ENCODE data around the gene TRMU.
A peak's percentile ranks its signal among the peaks of the same experiment; 100 is the strongest.

Gene TRMU

DNA sequence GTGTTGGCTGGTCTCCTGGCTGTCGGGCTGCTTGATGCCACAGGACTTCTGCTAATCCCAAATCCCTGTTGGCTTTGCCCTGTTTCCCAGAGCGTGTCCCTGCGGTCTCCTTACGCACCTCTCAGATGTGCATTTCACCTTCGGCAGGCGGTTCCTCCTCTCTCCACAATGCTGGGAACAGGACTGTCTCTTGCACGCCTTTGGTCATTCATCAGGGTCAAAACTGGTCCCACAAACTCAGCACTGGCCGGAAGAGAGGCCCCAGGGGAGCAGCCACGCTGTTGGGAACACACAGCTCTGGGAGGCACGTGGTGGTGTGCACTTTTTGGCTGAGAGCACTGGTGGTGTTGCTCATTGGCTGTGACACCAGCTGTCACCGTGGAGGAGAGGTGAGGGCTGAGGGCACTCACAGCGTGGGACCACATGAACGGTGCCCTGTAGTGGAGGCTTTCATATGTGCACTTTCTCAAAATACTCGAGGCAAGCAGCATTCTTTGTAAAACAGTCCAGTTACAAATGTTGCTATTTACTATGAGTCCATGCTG is 15.3 kb upstream of the TRMU start:
- no peak overlapping the region for H3K4me3 Mint-ChIP-seq
- H3K27me3 Mint-ChIP-seq: no peaks in the 10 kb centered on the region
- H3K4me1 Mint-ChIP-seq (ENCODE audit: low read depth): no peaks in the 10 kb centered on the region
- H3K27ac Mint-ChIP-seq: no peak overlapping the region
- no peaks in the 10 kb centered on the region for H3K9me3 Mint-ChIP-seq
- peaks cover 51% of the 10 kb centered on the region for H3K36me3 Mint-ChIP-seq (ENCODE audit: low read depth)

DNA sequence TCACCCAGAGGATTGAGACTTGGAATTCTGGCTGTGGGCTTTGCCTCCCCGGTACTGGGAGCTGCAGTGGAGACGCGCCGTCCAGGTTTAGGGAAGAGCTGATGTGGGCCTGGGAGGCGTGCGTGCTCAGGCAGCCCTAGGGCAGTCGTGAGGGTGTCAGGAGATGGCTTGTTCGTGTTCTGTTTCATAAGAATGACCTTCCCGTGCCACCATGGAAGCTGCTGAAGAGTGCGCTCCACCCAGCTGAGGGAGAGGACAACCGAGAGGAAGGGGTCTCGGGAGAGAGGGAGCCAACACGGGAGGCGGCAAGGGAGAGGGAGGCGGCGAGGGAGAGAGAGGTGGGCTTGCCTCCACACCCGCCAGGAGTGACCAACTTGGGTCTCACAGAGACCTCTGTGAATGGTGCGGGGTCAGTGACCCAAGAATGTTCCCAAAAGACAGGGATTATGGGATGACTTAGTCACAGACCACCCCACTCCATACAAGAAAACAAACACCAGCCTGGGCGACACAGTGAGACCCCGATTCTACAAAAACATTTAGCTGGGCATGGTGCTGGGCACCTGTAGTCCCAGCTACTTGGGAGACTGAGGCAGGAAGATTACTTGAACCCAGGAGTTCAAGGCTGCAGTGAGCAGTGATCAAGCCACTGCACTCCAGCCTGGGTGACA is 14.7 kb upstream of the TRMU start:
- Mint-ChIP-seq H3K9me3 (no peaks in the 10 kb centered on the region), H3K27ac (no peak overlapping the region), H3K36me3 (ENCODE audit: low read depth) (peaks cover 51% of the 10 kb centered on the region), H3K4me3 (no peak overlapping the region), H3K27me3 (no peaks in the 10 kb centered on the region), H3K4me1 (ENCODE audit: low read depth) (no peaks in the 10 kb centered on the region)

DNA sequence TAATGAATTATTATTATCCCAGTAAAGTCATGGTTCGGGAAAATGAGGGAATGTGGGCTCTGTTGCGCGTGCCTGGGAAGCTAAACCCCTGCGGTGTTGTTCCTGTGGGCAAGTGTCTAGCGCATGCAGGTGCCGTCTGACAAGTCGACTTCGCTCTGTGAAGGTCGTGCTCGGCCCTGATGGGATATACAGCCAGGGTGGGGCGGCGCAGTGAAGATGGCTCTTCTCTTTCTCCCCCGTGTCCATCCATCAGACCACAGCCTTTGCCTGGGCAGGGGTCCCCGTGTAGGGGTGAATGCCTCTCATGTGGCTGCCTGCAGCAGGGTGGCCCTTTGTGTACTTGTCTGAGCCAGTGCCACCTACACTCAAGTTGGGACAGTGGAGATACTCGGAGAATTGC is 12.8 kb upstream of the TRMU start:
- H3K4me1 Mint-ChIP-seq (ENCODE audit: low read depth): no peaks in the 10 kb centered on the region
- H3K36me3 Mint-ChIP-seq (ENCODE audit: low read depth): peaks cover 49% of the 10 kb centered on the region
- H3K27me3 Mint-ChIP-seq: no peaks in the 10 kb centered on the region
- no peak overlapping the region for H3K4me3 Mint-ChIP-seq
- no peaks in the 10 kb centered on the region for H3K9me3 Mint-ChIP-seq
- no peak overlapping the region for H3K27ac Mint-ChIP-seq

DNA sequence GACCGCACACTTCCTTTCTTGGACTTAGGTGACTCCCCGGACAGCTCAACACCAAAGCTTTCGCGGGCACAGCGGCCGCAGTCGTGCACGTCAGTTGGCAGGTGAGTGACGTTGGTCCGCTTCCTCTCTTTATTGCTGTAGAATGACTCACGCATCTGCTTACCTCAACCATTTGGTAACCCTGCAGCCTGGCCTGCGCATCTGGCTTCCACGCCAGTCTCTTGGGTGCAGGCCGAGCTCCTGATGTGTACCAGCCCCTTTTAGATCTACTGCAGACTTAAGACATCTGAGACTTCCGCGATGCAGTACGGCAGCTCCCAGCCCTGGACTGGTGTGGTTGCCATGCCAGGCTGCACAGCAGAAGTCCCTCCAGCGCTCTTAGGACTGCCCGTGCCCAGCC is 12.4 kb upstream of the TRMU start:
- H3K36me3 Mint-ChIP-seq (ENCODE audit: low read depth): peaks cover 47% of the 10 kb centered on the region
- H3K9me3 Mint-ChIP-seq: no peaks in the 10 kb centered on the region
- no peaks in the 10 kb centered on the region for H3K4me1 Mint-ChIP-seq (ENCODE audit: low read depth)
- H3K4me3 Mint-ChIP-seq: no peak overlapping the region
- H3K27ac Mint-ChIP-seq: no peak overlapping the region
- H3K27me3 Mint-ChIP-seq: no peaks in the 10 kb centered on the region

DNA sequence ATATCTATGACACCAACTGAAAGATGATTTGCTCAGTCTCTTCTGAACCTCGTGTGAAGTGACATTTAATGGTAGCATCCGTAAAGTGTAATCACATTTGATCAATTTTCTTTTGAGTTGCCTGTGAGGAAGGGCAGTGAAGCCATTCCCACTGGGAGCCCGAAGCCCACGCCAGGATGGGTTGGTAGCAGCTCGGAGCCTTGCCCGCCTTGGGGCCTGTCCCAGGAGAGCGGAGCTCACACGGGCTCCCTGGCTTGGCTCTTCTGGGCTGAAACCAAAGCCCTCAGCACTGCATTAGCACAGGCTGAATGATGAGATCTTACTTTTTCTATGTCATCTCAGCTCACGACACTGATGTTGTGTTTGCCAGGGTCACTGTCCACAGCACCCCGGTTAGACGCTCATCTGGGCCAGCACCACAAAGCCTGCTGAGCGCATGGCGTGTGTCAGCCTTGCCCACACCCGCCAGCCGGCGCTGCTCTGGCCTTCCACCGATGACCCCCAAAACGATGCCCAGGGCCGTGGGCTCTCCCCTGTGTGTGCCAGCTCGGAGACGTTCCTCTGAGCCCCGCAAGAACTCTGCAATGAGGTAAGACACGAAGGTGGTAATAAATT is 9.3 kb upstream of the TRMU start:
- Mint-ChIP-seq H3K4me3 (no peak overlapping the region), H3K4me1 (ENCODE audit: low read depth) (no peaks in the 10 kb centered on the region), H3K36me3 (ENCODE audit: low read depth) (peaks cover 35% of the 10 kb centered on the region), H3K27me3 (no peaks in the 10 kb centered on the region), H3K27ac (no peak overlapping the region), H3K9me3 (no peaks in the 10 kb centered on the region)

DNA sequence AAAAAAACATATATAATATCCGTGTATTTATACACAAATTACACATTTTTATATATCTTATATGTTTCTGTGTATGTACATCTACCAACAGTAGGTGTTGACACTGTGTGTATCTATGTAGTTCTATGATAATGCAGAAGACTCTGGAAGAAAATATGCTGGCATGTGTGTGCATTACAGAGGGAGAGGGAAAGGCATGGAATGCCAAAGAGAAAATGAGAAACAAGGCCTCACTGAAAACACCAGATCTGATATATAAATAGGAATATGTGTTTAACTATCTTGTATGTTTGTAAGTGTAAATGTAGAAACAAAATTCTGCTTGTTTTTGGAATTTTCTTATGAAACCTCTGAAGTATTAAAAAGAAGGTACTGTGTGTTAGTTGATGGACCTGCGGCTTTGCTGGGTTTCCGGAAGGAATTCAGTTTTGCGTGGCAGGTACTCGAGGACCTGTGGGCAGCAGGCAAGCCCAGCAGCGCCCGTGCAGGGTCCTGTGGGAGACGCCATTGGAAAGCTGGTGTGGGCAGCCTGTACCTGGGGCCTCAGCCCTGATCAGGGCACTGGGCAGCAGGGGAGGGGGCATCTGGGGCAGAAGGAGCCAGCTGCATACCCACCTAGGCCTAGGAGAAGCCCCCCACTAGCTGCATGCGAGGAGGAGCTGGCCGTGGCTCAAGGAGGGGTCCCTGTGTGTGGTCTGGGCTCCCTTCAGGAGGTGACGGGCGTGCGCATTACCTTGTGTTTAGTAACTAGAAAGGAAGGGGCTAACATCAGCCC is 7.6 kb upstream of the TRMU start:
- Mint-ChIP-seq H3K27me3 (no peaks in the 10 kb centered on the region), H3K4me3 (no peak overlapping the region), H3K27ac (no peak overlapping the region), H3K9me3 (no peaks in the 10 kb centered on the region), H3K36me3 (ENCODE audit: low read depth) (peaks cover 32% of the 10 kb centered on the region), H3K4me1 (ENCODE audit: low read depth) (no peaks in the 10 kb centered on the region)

DNA sequence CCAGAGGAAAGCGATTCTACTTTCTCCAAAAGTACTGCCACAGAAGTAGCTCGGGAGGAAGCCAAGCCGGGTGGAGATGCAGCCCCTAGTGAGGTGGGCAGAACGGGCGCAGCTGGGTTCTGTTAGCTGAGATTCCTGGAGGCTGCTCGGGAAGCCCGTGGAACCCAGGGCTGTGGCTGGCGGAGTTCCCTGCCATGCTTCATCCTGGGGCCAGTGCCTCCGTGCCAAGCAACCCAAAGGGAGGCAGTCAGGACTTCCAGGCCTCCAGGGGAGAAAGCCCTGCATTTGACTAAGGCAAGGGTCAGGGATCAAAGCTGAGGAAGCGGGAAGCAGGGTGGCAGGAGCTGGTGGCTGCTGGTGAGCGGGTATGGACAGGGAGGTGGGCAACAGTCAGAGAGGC is 6.7 kb upstream of the TRMU start:
- Mint-ChIP-seq H3K36me3 (ENCODE audit: low read depth) (peaks cover 30% of the 10 kb centered on the region), H3K27ac (no peak overlapping the region), H3K27me3 (no peaks in the 10 kb centered on the region), H3K4me1 (ENCODE audit: low read depth) (no peaks in the 10 kb centered on the region), H3K4me3 (no peak overlapping the region), H3K9me3 (no peaks in the 10 kb centered on the region)

DNA sequence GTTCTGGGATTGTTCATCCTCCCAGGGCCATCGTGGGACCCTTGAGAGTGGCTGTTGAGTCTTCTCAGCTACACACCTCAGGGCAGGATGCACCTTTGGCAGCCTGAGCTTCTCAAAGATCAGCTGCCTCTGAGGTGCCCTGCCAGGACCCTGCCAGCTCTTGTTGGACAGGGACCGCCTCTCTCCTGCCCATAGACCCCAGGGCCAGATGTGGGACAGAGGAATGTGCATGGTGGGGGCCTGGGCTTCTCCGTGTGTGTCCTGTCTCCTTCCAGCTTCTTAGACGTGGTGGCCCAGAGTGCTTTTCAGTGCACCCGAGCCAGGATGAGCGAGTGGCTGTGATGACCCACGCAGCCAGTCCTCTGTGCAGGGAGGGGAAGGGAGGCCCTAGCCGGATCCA is 5.9 kb upstream of the TRMU start:
- no peak overlapping the region for H3K4me3 Mint-ChIP-seq
- peaks cover 26% of the 10 kb centered on the region for H3K36me3 Mint-ChIP-seq (ENCODE audit: low read depth)
- peaks cover 4% of the 10 kb centered on the region for H3K4me1 Mint-ChIP-seq (ENCODE audit: low read depth)
- no peaks in the 10 kb centered on the region for H3K9me3 Mint-ChIP-seq
- H3K27ac Mint-ChIP-seq: no peak overlapping the region
- H3K27me3 Mint-ChIP-seq: no peaks in the 10 kb centered on the region

DNA sequence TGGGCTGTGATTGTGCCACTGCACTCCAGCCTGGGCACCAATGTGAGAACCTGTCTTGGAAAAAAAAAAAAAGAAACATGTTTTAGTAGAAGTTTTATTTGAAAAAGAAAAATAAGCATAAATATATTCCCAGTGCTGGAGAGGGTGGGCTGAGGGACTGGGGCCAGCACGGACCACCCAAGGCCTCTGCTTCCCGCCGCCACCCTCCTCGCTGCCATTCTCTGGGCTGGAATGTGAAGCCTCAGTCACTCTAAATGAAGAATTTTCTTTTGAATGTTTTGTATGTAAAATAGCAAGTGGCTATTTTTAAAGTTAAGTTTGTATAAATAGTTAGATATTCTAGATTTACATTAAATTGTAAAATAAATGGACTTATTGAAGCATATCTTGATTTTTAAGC is 5.1 kb upstream of the TRMU start:
- Mint-ChIP-seq H3K36me3 (ENCODE audit: low read depth) (peaks cover 26% of the 10 kb centered on the region), H3K27me3 (no peaks in the 10 kb centered on the region), H3K4me1 (ENCODE audit: low read depth) (peaks cover 9% of the 10 kb centered on the region), H3K27ac (no peak overlapping the region), H3K9me3 (no peaks in the 10 kb centered on the region), H3K4me3 (no peak overlapping the region)

DNA sequence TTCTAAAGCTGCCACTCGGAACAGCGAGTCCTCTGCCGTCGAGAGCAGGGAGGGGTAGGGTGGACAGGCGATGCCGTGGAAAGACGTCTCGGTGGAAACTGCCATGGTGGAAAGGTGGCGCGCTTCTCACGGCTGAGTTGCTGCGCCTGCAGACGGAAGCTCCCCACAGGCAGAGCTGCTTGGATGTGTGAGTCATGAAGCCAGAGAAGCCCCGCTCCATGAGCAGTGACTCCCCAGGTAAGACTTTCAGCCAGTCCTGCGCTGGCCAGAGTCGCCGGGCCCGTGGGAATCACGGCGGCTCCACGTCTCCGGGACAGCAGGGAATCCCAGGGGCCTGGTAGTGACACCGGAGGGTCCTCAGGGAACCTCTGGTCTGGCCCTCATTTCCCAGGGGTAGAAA is 4.0 kb upstream of the TRMU start:
- Mint-ChIP-seq H3K9me3 (no peaks in the 10 kb centered on the region), H3K36me3 (ENCODE audit: low read depth) (peaks cover 24% of the 10 kb centered on the region), H3K27me3 (no peaks in the 10 kb centered on the region), H3K4me1 (ENCODE audit: low read depth) (peaks cover 12% of the 10 kb centered on the region), H3K27ac (no peak overlapping the region), H3K4me3 (no peak overlapping the region)

DNA sequence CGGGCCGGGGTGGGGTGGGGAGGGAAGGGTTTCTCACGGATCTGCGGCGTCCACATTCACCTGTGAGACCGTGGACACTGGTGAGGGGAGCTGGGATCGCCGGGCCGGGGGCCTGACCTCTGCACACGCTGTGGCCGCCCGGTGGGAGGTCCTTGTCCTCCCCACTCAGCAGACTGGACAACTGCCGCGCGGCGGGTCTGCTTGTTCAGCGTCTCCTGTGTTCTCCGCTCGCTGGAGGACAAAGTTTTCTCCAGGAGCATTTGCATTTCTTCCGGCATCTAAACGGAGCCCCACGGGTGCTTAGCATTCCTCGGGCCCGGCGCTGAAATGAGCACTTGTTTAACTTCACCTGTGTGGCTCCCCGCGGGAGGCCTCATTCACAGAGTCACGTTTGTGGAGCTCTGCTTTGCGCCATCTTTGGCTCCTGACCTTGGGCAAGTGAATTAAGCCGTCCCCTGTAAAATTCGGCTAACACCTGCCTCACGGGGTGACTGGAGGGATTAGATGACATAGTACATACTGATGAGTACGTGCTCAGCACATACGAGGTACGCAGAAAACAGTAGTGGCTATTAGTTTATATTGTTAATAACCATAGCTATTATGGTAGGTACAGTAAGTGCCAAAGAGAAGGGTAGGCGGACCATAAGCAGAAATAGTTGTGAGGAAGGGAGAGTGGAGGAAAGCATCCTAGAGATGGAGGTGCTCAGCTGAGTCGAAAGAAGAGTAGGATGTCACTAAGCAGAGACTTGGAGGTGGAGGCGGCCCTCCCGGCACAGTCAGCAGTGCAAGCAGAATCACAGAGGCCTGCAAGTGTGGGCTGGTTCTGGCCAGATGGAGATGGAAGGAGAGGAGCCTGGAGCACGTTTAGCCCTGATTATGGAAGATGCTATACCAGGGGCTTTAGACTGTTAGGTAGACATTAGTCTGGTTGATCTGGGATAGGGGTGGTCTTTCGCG is 885 bp downstream of the TRMU start:
- Mint-ChIP-seq H3K27me3 (no peaks in the 10 kb centered on the region), H3K36me3 (ENCODE audit: low read depth) (peaks cover 49% of the 10 kb centered on the region), H3K9me3 (no peaks in the 10 kb centered on the region), H3K27ac (peak overlapping the region; percentile 95), H3K4me3 (peak overlapping the region; percentile 98), H3K4me1 (ENCODE audit: low read depth) (peaks cover 35% of the 10 kb centered on the region)

DNA sequence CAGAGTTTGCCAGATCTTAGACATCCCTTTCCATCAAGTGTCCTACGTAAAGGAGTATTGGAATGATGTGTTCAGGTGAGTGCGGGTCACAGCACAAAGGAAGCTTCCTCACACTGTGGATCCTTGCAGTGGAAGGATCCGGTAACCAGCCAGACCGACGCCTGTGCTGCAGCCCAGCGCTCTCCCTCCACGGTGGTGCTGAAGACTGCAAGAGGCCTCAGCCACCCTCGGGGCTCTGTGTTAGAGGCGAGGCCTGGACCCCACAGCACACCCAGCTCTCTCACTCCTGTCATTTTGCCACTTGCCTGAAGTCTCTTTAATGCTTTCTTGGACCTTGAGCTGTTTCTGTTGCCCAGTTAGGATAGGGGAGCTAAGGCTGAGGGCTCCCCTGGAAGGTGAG is 2.4 kb downstream of the TRMU start:
- Mint-ChIP-seq H3K36me3 (ENCODE audit: low read depth) (peaks cover 62% of the 10 kb centered on the region), H3K27me3 (no peaks in the 10 kb centered on the region), H3K27ac (peak overlapping the region; percentile 75), H3K4me1 (ENCODE audit: low read depth) (peaks cover 35% of the 10 kb centered on the region), H3K9me3 (no peaks in the 10 kb centered on the region), H3K4me3 (peak overlapping the region; percentile 26)

DNA sequence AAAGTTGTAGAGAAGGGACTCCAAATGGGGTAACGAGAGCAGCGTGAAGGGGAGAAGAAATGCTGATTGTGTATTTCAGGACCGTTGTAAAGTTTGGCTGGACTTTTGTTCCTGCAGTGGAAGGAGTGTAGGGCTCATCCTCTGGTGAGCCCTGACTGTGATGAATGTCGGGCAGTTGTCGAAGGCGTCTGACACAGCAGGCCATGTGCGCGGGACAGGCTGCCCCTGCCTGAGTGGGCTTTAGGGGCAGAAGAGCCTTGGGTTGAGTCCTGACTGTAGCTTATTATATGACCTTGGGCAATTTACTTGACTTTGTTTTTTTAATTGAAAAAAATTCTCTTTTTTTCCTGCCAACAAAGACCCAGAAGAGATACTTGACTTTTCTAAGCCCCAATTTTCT is 3.1 kb downstream of the TRMU start:
- H3K36me3 Mint-ChIP-seq (ENCODE audit: low read depth): peaks cover 64% of the 10 kb centered on the region
- no peak overlapping the region for H3K4me3 Mint-ChIP-seq
- peaks cover 35% of the 10 kb centered on the region for H3K4me1 Mint-ChIP-seq (ENCODE audit: low read depth)
- no peaks in the 10 kb centered on the region for H3K9me3 Mint-ChIP-seq
- H3K27ac Mint-ChIP-seq: peak overlapping the region; percentile 75
- no peaks in the 10 kb centered on the region for H3K27me3 Mint-ChIP-seq

DNA sequence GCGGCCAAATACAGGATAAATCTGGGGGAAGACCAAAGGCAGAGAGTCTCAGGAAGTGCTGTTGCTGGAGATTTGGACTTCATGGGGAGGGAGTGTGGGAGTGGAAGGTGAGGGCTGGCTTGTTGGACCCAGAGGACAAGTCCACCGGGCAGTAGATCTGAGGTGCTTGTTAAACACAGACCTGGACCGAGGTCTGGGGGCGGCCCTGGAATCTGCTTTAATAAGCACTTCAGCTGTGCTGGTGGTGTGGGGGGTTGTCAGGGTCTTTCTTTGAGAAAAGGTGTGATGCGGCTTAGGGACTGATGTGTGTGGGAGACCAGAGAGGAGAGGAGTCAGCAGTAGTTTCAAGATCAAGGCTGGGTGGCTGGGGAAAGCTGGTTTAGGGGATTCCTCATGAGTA is 4.4 kb downstream of the TRMU start:
- peaks cover 77% of the 10 kb centered on the region for H3K36me3 Mint-ChIP-seq (ENCODE audit: low read depth)
- H3K9me3 Mint-ChIP-seq: no peaks in the 10 kb centered on the region
- no peaks in the 10 kb centered on the region for H3K27me3 Mint-ChIP-seq
- H3K4me1 Mint-ChIP-seq (ENCODE audit: low read depth): peaks cover 29% of the 10 kb centered on the region
- H3K27ac Mint-ChIP-seq: no peak overlapping the region
- H3K4me3 Mint-ChIP-seq: no peak overlapping the region

Measured in stimulated activated naive CD8-positive, alpha-beta T cell treated with anti-CD3 and anti-CD28 coated beads, Interleukin-15, Interleukin-2, amounts not matched to agents 100 ng/mL and 50 ng/mL, for 24 hours (primary cell).